AG09309 (cell line): ENCODE data around the gene ASCL2.
"Not testable (repeated sequence)": the region's sequence is repeated elsewhere in the genome, so short reads cannot be mapped to it uniquely, and the experiment has no call there.

Experiments
- DNase-seq: peaks from one replicate; pipeline ENCODE4 v3.0.0-alpha.2; 2010; ENCODE audit warnings: low read depth
- H3K4me3 ChIP-seq: 2 replicates; pipeline ENCODE4 v1.5.1; 2011; ENCODE audit warnings: mild to moderate bottlenecking, low read depth, low read length, moderate library complexity; ENCODE audit not compliant: control insufficient read depth
- TF ChIP-seq, protein P1 (sequence below): IDR thresholded peaks from 2 replicates; pipeline ENCODE4 v1.5.1; 2011; ENCODE audit warnings: mild to moderate bottlenecking, low read depth, low read length, inconsistent platforms; ENCODE audit not compliant: insufficient read depth, control insufficient read depth; ENCODE audit errors: missing control alignments

Gene ASCL2

DNA sequence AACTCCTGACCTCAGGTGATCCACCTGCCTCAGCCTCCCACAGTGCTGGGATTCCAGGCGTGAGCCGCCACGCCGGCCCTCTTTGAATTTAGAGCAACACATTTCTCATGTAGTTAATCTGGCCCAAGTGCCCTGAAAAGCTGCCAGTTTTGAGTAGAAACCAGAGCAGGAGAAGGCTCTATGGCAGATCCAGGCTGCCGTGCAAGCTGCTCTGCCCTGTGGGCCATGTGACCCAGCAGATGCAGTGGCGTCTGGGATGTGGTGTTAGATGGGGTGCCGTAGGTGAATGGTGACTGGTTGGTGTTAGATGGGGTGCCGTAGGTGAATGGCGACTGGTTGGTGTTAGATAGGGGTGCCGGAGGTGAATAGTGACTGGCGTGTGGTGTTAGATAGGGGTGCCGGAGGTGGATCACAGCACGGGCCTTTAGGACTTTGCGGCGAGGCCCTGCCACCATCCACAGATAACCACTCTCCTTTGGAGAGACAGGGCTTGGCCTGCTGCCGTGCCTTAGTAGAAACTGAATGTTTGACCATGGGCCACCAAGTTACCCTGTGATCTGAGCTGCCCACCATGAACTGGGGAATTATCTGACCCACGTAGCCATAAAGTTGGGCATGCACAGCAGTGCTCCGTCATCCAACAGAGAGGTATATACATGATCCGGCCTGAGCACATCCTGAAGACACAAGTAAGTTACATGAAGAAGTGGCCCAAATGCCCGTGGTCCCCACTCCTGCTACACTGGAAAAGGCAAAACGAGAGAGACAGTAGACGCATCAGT is 32.7 kb downstream of the ASCL2 start:
- no peak for DNase-seq
- TF ChIP-seq, protein P1, sequence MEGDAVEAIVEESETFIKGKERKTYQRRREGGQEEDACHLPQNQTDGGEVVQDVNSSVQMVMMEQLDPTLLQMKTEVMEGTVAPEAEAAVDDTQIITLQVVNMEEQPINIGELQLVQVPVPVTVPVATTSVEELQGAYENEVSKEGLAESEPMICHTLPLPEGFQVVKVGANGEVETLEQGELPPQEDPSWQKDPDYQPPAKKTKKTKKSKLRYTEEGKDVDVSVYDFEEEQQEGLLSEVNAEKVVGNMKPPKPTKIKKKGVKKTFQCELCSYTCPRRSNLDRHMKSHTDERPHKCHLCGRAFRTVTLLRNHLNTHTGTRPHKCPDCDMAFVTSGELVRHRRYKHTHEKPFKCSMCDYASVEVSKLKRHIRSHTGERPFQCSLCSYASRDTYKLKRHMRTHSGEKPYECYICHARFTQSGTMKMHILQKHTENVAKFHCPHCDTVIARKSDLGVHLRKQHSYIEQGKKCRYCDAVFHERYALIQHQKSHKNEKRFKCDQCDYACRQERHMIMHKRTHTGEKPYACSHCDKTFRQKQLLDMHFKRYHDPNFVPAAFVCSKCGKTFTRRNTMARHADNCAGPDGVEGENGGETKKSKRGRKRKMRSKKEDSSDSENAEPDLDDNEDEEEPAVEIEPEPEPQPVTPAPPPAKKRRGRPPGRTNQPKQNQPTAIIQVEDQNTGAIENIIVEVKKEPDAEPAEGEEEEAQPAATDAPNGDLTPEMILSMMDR: no peak
- H3K4me3 ChIP-seq: no peak overlapping the region

DNA sequence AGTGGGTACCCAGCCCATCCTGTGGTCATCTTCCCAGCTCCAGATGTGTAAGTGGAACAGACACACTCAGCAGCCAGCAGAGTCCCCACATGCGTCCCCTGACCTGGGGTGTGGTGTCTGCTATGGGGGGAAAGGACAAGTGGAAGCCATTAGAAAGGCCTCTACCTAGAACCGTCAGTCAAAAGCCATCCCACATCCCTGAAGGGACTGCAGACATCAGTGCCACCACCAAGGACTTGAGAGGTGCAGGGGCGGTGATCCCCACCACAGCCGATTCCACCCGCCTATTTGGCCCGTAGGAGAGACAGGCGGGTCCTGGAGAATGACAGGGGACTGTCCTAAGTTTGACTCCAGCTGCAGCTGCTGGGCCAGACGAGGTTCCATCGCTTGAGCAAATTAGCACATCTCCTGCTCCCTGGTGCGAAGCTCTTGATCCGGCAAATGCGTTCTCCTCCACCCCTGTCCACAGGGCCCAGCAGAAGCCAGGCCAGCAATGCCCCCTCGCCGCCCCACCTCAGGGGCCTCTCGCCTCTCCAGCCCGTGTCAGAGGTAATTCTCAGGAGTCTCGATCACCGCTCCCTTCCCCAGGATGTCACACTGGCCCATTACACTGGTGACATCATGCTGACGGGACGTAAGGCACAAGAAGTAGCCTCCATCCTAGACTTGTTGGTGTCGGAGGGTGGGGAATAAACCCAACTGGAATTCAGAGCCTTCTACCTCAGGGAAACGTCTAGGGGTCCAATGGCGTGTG is 33.8 kb downstream of the ASCL2 start:
- not testable (repeated sequence) for DNase-seq, H3K4me3 ChIP-seq

DNA sequence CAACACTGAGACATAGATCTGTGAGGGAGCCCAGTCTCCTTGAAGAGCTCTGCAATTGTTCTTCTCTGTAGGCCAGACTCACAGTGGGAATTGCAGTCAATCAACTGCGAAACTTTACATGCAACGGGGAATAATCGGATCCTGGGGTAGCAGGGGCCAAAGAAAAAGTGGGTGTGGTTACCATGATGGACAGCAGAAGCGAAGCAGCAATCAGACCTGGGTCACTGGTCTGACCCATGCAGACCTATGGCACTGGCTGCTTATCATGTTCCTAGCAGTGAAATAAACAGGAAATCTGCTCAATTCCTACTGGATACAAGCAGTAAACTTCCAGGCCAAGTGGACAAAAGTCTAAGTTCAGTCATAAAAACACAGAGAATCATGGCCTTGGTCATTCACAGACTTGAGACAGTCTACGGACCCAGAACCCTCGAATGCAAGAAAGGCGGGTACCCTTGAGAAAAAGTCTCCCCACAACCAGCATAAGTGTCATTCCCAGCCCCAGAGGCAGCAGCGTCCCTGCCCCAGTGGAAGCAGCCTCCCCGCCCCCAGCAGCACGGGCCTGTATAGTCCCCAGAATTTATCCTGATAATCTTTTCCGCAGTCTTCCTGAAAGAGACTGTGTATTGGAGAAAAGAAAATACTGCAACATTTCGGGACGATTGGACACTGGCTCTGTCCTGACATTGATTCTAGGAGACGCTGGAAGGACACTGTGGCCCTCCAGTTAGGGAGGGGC is 34.6 kb downstream of the ASCL2 start:
- TF ChIP-seq, protein P1: no peak
- no peak for DNase-seq
- no peak overlapping the region for H3K4me3 ChIP-seq

DNA sequence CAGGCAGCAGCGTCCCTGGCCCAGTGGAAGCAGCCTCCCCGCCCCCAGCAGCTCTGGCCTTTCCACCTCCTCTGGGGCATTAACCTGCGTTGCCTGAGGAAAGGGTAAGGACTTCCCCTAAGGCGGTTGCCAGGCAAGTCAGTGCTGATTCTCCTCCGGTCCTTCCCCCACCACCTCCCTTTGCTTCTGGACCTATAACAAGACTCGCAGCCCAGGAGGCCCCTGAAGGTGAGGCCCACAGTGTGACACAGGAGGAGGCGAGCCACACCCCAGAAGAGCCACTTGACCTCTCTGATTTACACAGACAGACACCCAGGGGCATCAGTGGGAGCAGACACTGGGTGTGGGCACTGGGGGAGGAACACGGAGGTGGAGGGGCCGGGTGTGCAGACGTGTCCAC is 35.4 kb downstream of the ASCL2 start:
- H3K4me3 ChIP-seq: no peak overlapping the region
- TF ChIP-seq, protein P1: no peak
- no peak for DNase-seq

DNA sequence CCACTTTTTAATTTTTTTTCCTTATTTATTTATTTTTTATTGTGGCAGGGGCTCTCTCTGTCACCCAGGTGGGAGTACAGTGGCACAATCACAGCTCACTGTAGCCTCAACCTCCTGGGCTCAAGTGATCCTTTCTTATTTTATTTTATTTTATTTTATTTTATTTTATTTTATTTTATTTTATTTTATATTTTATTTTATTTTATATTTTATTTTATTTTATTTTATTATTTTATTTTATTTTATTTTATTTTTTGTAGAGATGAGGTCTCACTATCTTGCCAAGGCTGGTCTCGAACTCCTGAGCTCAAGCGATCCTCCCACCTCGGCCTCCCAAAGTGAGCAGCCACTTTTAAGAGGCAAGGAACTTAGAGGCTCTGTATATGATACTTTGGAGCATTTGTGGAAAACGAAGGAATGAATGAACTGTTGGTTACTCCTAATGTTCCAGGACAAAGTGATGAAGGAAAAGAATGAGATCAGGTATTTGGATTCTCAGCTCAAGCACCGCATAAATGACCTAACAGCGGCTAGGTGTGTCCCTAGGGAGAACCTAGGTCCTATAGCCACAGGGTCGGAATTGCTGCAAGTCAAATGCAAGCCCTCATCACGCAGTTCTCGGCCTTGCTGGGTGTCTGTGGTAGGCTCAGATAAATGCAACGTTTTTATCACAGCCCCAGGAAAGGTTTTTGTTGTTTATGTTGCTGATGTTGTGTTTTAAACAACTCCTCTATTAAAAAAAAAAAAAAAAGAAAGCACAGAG is 36.5 kb downstream of the ASCL2 start:
- TF ChIP-seq, protein P1: no peak
- H3K4me3 ChIP-seq: no peak overlapping the region
- no peak for DNase-seq

DNA sequence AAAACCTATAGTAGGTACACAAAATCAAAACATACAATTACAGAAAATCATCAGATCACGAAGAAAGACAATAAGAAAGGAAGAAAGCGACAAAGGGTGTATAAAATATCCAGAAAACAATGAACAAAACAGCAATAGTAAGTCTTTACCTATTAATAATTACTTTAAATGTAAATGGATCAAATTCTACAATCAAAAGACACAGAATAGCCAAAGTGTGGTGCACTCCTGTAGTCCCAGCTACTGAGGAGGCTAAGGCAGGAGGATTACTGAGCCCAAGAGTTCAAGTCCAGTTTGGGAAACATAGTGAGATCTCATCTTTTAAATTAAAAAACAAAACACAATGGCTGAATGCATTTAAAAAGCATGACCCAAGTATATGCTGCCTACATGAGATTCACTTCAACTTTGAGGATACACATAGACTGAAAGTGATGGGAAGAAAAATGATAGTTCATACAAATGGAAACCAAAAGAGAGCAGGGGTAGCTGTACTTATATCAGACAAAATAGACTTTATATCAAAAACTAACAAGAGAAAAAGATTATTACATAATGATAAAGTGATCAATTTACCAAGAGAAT is 40.6 kb downstream of the ASCL2 start:
- H3K4me3 ChIP-seq: no peak overlapping the region
- DNase-seq: no peak
- TF ChIP-seq, protein P1: no peak
